NCI-H446 treated with DMSO at 0.1 percent for 48 hours (cell line): Measurements from ENCODE around the gene THNSL1.
"Not testable (repeated sequence)": the region's sequence is repeated elsewhere in the genome, so short reads cannot be mapped to it uniquely, and the experiment has no call there.

ENCODE experiments used
- DNase-seq: peaks from one replicate; lab custom pipeline; 2025; lab: John Stamatoyannopoulos, UW

THNSL1 gene

DNA sequence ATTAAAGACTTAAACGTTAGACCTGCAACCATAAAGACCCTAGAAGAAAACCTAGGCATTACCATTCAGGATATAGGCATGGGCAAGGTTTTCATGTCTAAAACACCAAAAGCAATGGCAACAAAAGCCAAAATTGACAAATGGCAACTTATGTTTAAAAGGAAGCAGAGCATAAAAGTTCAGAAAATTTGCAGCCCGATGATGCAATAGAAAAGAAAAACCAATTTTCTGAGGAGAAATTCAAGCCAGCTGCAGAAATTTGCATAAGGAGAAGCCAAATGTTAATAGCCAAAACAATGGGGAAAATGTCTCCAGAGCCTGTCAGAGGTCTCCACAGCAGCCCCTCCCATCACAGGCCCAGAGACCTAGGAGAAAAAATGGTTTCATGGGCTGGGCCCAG is 4.8 kb upstream of the THNSL1 start:
- DNase-seq = not testable (repeated sequence)

DNA sequence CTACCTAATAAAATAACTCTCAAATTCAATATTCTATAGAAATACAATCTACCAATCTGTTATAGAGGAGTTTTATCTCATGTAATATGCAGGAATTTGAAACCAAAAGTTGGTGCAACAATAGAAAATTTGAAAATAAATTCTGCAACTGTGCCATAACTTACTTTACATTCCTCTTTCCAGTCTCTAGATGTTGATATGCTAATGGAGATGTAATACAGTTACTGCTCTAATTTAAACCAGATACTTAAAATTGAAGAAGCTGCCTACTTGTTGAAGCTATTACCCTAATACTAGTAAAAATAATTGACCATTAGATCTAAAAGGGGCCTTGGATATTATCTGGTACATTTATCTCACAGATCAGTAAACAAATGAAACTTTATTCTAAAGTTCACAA is 1.8 kb upstream of the THNSL1 start:
- no peak for DNase-seq

DNA sequence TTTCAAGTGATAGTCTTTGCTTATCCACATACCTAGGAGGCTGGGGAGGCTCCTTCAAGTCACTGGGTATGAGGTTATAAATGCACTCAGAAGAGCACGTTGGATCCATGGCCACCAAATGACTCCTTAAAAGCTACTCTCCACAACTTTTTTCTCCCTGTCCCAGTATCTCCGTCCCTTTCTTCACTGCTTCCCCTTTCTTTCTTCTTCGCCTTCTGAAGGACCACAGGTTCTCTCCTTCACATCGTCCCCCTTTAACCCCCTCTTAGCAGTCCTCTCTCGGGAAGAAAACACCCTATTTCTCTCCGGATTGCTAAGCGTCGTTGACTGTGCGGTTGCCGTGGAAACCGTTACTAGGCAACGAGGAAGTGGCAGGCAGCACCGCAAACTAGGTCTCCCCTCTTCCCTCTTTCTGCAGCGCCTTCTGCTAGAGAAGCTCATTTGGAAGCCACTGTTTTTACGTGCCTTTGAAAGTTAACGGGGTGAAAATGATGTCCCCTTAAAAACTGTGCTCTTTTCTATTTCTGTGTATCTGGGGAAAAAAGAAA is 510 bp upstream of the THNSL1 start, which contains the start of gene ENKUR:
Gene ENKUR, minus strand, starts transcription at position 331 of the 548 bp plus-strand sequence. Its CDS starts 222 bp downstream, at position 109.
- DNase-seq = peak; percentile 83

DNA sequence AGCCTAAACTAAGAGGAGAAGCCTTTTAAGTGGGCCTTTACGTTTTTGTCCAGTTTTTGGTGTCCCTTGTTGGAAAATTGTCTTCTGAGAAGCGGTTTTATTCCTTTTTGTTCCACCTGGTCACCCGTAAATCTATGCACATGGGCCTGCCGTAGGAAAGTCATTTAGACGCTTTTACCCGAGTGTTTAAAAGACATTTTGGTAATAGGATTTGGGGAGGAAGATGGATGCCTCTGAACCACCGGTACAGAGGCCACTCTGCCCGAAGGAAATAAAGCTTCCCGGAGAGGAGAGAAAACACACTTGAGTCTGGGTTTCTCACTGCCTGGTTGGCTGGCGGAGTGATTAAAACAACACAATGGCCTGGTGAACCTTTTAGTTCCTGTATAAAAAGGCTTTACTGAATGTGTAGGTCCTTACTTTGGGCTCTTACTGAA is 760 bp downstream of the THNSL1 start:
- no peak for DNase-seq

DNA sequence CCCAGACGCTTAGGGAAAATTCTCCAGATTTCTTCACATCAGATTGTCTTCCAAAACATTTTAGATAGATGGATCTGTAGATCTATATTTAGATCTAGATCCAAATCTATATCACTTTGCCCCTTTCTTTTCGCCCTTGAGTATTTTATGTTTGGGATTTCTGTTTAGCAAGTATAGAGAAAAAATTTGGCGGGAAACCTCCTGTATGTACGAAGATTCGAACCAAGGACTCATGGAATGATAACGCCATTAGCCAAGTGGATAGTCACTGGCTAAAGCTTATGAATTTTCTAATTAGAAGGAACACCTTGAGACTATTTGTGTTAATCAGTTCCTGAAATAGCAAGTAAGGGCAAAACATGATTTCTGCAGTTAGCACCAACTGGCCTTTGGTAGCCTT is 1.2 kb downstream of the THNSL1 start:
- DNase-seq = no peak

DNA sequence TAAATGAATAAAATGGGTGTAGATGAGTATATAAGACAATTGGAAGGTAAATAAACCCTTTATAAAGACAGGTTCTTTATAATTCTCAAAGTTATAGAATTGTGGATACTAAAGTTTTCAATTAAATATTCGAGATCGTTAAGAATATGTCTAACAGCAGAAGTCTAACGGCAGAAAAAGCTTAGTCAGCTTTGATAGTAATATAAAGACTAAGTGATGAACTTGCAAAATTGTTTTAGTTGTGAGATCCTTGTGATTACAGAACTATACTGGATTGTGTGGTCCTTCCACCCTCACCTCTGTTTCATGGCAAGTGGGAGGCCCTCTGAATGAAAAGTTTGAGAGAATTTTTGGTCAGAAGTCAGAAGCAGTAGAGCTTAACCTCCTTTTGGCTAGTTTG is 2.3 kb downstream of the THNSL1 start:
- no peak for DNase-seq

DNA sequence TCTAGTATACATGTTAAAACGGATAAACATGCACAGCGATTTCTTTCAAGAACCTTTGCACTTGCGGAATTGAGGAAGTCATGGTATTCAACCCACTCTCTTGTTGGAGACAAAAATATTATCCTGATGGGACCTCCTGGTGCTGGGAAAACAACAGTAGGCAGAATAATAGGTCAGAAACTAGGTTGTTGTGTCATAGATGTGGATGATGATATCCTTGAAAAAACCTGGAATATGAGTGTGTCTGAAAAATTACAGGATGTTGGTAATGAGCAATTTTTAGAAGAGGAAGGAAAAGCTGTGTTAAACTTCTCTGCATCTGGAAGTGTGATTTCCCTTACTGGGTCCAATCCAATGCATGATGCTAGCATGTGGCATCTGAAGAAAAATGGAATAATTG is 6.9 kb downstream of the THNSL1 start:
- DNase-seq = no peak

DNA sequence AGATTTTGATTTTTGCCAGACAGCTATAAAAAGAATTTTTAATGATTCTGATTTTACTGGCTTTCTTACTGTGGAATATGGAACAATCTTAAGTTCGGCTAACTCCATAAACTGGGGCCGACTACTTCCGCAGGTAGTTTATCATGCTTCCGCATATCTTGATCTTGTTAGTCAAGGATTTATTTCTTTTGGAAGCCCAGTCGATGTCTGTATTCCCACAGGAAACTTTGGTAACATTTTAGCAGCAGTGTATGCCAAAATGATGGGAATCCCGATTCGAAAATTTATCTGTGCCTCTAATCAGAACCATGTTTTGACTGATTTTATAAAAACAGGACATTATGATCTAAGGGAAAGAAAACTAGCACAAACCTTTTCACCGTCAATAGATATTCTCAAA is 8.1 kb downstream of the THNSL1 start:
- no peak for DNase-seq

DNA sequence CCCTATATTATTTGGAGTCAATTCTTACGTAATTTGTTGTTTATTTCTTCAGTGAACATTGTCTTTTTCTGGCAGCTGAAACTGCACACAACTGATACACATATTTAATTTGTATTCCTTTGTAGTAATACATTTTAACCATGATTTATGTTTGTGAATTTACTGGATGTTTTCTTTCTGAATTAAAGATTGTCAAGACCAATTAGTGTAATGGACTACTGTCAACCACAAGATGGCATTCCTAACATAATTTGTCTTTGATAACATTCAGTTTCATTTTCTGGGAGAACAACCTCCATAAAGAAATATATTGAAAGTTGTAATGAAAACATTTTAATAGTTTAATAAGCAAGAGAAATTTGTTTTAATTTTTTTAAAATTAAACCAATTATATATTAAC is 10.1 kb downstream of the THNSL1 start:
- no peak for DNase-seq

DNA sequence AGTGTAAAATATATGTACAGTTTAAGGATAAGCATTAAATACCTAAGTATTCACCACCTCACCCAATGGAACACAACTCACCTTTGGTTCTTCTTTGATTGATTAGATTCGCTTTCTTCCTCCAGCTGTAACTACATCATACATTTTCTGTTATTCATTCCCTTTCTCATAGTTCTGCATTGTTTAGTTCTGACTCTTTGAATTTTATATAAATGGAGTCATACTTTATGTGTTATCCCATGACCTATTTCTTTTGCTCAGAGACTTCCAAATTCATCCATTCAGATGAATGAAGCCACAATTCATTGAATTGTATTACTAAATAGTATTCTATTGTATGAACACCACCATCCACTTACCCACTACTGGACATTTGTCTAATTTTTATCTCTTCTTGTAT is 12.3 kb downstream of the THNSL1 start:
- no peak for DNase-seq

DNA sequence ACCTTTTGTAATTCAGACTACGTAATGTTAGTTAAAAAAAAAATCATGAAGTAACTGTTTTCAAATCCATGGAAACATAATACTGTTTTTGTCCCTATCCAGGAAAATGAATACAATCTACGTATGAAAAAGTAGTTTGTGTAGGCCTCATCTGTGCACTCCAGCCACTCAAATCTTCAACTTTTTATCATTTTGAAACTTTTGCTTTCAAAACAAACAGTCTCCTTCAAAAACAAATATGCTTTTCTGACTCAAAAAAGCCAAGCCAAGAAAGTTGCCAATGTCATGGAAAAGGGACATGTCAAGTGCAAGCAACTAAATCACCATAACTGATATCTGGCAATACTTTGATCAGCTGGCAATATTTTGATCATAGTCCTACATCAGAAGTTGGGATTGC is 13.1 kb downstream of the THNSL1 start:
- DNase-seq = no peak

DNA sequence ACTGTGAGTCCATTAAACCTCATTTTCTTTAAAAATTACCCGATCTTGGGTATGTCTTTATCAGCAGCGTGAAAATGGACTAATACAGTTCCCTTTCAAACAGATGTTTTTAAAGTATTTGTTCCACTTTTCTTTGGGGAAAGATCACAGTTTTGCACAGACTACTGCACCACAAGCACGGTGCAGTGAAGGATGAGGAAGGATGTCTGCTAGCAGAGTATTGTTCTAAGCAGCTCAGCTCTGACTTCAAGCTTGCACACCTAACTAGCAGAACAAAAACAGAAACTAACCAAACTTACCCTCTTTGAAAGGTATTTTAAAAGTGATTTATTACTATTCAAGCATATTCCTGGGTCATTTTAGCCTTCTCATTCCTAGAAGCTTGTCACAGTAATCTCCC is 20.0 kb downstream of the THNSL1 start:
- DNase-seq = no peak

DNA sequence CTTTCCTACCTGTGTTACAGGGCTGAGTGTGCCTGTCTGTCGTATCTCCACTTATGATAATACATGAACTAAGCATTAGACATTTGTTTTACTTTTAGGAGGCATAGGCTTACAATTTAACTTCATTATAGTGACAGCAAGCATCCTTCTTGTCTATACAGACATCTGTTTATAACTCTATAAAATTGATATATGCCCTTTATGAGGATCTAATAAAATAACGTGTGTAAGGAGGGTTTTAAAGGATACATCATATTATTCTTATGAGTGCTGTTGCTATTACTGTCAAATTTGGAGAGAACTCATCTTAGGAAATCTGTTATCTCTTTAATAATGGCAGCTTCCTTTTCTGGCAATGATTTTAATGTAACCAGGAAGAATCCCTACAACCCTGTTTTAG is 21.9 kb downstream of the THNSL1 start:
- no peak for DNase-seq

DNA sequence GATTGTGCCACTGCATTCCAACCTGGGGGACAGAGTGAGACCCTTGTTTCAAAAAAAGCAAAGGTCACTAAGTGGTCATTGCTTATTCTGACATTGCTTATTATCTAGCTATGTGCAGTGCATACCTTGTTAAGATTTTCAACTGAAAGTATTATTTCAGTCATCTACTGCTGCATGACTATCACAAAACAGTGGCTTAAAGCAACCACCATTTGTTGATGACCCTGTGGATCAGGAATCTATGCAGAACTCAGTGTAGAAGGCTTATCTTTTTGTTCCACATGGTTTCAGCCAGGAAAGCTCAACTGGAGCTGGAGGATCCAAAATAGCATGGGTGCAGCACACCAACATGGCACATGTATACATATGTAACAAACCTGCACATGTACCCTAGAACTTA is 23.1 kb downstream of the THNSL1 start:
- DNase-seq = no peak

DNA sequence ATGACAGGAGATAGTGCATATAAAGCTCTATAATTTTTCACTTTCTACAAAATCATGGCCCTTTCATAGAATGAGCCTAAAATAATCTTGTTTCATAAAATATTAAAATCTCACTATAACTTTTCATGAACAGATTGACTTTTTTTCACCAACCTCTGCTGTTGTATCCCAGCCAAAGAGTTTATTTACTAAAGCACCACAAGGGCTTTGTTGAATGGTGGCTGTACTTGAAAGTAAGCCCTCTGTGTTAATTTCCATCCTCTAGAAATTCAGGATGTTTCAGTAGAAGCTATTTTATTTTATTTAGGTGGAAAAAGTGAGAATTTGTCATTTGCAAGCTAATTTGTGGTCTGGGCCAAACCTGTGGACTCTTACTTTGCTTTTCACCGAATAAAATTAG is 30.2 kb downstream of the THNSL1 start:
- DNase-seq = peak; percentile 37

DNA sequence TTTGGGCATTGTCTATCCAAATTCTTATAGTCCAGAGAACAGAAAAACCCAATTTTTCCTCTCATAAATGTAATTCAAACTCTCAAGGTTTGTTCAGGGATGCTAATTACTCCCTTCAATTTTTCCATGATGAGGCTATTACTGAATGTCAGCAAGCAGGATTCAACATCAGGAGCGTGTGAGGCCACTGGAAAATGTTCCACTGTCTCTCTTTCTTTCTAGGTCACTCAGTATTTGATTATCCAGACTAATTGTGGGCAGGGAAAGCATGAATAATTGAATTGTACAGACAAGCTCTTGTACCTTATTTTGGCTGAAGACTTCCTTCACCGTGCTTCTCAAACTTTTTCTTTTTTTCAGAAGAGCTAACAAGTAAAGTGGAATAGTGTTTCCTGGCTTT is 30.7 kb downstream of the THNSL1 start:
- no peak for DNase-seq

DNA sequence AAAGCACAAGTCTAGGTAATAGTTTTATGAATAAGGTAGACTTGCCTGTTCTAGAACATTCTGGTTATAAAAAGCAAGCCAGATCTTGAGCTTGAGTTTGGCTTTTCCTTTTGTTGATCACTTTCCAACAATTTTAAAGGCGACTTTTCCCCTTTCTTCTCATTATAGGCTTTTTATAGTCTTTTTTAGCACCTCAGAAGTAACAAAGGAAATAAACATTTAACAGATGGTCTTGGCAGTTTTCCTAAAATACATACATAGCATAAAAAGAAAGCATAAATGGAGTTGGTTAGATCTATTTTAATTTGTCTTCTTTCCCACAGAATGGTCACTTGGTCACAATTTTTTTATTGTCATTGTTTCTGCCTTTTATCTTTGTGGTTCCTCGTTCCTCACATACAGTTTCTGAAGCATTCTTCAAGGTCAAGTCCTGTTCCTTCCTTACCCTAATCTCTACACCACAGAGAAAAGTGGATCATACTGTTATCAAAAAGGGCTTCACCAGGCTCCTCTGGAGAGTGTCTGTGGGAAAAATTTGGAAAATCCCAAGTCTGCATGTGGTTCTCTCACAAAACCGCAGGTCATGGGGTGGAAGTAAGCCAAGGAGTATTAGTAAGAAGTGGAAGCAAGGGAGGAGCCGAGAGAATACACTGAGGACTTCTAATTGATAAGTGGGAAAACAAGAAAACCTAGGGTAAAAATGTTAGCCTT is 31.3 kb downstream of the THNSL1 start:
- DNase-seq = peak; percentile 35

DNA sequence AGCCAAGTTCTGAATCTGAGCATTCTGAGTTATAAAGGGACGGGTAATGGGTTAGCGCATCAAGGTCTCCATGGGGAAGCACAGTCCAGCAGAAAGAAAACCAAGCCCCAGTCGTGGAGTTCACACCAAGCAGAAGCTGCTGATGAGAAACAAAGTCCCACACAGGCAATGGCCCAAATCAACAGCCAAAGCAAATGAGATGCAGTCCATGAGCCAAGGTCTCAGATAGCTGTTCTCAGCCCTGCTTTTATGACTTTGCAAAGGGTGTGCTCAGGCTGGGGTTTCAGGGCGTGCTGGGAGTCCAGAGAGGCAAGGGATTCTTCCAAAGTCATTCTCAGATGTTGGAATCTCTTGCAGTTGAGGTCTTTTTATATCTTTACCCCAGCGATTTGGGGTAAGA is 32.0 kb downstream of the THNSL1 start:
- peak; percentile 15 for DNase-seq

DNA sequence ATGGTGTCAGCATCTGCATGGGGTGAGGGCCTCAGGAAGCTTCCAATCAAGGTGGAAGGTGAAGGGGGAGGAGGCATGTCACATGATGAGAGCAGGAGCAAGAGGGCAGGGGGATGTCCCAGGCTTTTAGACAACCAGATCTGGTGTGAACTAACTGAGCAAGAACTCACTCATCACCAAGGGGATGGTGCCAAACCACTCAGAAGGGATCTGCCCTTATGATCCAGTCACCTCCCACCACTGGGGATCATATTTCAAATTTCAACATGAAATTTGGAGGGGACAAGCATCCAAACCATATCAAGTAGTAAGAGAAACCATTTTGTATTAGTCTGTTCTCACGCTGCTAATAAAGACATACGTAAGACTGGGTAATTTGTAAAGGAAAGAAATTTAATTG is 33.6 kb downstream of the THNSL1 start:
- no peak for DNase-seq

DNA sequence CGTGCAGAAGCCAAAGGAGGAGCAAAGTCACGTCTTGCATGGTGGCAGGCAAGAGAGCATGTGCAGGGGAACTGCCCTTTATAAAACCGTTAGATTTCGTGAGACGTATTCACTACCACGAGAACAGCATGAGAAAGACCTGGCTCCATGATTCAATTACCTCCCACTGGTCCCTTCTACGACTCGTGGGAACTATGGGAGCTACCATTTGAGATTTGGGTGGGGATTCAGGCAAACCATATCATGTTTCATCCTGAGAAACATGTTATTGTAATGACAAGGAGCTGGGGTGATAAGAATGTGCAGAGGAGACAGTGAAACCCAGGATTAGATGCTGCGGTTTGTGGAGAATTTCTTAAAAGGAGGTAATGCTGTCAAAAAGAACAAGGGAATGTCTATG is 34.0 kb downstream of the THNSL1 start:
- DNase-seq = no peak

DNA sequence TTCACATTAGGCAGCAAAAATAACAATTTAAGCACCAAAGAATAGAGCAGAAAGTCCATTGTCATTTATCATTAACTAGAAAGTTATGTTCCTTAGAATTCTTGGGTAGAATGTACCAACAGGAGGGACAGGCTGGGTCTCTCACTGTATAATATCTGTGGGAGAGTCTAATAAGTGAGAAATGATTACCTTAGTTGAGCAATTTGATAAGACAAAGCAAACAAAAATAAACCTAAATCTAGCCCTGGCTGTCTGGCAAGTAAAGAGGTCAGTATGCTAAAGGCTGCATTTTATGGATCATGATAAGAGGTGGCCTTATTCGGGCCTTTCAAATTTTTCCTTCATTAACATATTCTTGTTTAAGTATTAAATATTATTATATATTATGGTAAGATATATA is 35.6 kb downstream of the THNSL1 start:
- DNase-seq = no peak

DNA sequence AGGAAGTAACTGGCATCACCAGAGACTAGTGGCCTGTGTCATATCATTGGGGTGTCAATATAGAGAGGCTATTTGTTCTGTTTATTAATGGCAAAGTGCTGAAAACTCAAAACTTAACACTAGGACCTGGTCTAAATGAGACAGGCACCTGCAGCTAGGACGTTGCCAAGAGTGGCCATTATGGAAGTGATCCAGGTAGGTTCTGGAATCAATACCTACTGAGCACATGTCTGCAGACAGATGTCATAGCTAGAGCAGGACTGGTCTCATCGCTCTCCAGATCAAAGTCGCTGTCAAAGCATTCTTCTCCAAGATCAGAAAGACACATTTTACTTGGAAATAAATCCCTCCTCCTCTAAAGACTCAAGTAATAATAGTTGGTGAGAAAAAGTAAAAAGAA is 40.3 kb downstream of the THNSL1 start:
- no peak for DNase-seq

DNA sequence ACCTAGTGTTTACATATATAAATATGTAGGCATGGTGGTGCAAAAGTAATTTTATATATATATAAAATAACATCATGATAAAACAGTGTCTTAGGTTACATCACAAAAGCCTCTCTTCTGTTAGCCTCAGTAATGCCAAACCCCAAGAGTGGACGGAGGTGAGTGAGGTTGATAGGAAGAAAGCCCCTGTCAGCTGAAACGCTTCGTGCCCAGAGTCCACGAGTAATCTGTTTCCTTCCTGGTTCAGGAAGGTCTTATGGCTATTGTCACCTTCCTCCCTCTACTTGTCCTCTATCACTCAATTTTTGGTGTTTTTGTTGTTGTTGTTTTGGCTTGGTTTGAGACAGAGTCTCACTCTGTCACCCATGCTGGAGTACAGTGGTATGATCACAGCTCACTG is 41.5 kb downstream of the THNSL1 start:
- no peak for DNase-seq

DNA sequence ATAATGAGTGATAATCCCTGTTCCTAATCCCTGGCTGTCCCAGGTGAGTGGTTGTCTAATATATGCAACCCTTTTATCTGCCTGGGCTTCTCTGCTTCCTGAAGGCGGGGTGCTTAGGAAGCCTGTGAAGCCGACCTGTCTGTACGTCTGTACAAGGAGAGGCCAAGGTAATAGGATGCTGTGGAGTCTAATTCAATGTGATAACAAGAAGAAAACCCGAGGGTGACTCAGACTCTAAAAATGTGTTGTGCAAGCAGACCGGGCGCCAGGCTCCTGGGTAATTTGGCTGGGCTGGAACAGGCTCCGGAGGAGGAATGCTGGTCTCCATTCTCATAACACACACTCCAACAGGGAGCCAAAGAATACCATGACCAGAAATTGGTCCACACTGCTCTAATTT is 43.6 kb downstream of the THNSL1 start:
- DNase-seq = peak; percentile 70
